Stimulated activated CD4-positive, alpha-beta T cell treated with anti-CD3 and anti-CD28 coated beads, Interleukin-1b, Interleukin-23, amount 100 ng/mL, for 24 hours (primary cell): ENCODE data around the gene S100A7.
"Not testable (repeated sequence)": the region's sequence is repeated elsewhere in the genome, so short reads cannot be mapped to it uniquely, and the experiment has no call there.

Experiments
- DNase-seq, 4 experiments: peaks; one replicate each; pipeline ENCODE4 v3.0.0-alpha.2; 2020; ENCODE audit warnings: low read depth in 4 of 4, low spot score in 1 of 4

Gene S100A7

DNA sequence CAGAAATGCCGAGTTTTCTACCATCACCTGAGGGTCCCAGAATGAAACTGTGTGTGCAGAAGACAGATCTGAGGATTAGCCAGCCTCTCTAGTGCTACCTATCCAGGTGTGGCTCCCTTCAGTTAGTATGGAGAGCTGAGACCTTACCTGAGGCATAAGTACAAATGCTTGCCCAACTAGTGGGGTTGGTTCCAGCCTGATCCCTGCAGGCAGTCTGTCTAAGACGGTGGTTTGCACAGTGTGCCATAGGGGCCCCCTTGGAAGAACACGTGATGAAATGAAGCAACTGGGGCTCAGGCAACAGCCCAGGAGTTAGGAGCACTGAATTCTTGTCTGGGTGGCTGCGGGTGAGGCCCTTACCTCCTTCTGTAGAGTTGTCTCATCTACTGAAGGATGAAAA is 28.5 kb downstream of the S100A7 start:
- DNase-seq: no peak

DNA sequence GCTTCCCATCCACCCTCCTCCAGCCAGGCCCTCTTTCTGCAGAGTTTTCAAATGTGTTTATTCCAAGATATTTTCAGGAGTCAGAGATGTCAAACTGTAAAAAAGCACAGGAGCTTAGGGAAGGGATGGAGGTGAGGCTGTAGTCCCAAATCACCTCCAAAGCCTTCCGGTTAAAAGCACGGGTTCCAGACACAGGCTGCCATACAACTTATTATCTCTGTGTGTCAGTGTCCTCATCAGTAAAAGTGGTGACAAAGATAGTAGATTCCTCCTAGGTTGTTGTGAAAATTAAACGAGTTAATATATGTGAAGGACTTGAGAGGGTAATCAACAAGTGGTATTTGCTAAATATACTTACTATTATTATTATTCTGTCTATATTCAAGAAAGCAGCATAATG is 29.0 kb downstream of the S100A7 start:
- DNase-seq: no peak

GRCh38 chr1:153431002-153431401 is 29.4 kb downstream of the S100A7 start:
- DNase-seq: no peak

DNA sequence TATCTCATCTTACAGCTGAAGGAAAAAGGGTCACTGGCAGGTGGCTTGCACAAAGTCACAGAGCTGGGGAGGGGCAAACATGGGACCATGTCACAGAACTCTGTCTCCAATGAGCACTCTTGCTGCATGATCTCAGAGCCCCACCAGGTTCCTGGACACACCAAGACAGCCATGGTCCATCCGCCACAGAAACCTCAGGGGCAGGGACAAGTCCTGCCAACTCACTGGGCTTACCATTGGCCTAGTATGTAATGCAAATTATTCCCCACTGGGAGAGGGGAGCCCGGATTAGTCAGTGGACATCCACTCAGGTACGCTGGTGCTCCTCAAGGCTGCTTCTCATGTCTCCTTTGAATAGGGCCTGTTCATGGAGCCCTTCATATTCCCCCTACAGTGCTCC is 29.9 kb downstream of the S100A7 start:
- DNase-seq: no peak

GRCh38 chr1:153430166-153430553 is 30.3 kb downstream of the S100A7 start:
- no peak for DNase-seq

DNA sequence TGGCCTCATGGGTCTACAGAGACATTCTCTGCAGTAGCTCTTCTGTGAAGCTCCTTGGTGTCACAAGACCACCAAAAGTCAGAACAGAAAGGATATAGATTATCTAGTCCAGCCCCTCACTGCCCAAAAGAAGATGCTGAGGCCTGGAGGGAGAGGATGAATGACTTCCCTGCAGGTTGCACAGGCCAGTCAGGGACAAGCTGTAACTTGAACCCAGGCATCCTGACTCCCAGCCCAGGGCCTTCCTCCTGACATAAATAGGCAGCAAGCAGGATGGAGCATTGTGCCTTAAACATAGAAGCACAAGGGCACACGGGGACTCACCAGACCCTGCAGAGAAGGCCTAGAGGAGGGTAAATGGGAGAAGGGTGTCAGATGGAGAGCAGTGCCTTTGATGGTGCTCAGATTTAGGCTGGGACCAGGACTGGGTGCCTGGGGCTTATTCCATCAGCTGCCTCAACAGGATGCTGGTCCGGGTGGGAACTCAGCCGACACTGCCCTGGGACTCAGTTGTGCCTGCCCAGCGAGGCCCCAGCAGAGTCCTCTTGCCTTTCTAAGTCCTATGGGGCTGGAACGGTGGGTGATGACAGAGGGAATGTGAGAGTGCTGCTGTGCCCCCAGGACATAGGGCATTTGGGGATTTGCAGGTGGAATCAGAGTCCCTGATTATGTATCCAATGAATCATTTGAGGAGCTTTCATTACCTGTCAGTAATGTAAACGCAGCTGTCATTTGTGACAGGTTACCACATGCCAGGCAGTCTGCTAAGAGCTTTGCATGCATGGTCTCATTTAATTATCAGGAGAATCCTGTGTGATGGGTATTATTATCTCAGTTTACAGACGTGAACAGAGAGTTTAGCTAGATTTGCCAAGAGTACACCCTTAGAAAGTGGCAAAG is 30.9 kb downstream of the S100A7 start:
- no peak for DNase-seq

- no peak for DNase-seq
Observed at GRCh38 chr1:153428791-153429190, 31.7 kb downstream of the S100A7 start.

DNA sequence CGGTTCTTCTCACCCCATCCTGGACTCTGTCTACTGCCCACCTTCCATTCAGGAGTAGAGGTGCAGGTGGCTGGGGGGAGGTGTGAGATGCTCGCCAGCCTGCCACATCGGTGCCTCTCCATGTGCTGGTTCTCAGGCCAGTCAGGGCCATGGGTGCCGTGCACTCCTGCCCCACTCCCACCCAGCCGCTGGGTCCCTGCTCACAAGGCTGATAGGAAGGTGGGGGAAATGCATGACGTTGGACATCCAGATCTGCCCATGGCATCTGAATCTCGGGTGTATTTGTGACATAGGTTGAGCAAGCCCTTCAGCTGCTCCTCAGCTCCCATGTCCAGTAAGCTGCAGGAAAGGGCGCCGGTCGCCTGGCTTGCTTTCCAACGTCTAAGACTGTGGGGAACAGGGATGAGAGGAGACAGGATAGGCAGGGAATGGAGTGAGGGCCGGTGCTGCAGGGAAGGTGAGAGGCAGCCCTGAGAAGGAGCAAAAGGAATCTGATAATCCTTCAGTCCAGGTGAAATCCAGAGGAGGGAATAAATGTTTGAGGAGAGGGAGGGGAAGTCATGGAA is 32.3 kb downstream of the S100A7 start:
- no peak for DNase-seq

DNA sequence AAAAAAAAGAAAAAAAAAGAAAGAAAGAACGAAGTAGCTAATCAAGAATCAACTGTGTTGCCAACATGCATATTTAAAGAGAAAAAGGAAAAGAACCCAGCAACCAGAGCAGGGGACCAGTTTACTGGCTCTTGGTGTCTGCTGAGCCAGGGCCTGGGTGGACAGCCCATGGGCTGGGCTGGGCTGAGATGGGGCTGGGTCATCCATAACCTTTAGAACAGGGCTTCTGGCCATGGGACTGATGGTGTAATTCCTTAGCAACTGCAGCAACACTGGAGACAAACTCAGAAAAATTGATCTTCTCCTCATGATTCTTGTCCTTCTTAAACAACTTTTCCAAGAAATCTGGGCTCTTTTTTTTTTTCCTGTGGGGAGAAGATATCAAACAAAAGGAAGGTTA is 33.6 kb downstream of the S100A7 start:
- DNase-seq: no peak

- peak; percentile 33 to 57 (median 50) for DNase-seq
Observed at GRCh38 chr1:153422450-153423068, 37.9 kb downstream of the S100A7 start.

- DNase-seq: no peak
Observed at GRCh38 chr1:153420306-153420705, 40.1 kb downstream of the S100A7 start.

DNA sequence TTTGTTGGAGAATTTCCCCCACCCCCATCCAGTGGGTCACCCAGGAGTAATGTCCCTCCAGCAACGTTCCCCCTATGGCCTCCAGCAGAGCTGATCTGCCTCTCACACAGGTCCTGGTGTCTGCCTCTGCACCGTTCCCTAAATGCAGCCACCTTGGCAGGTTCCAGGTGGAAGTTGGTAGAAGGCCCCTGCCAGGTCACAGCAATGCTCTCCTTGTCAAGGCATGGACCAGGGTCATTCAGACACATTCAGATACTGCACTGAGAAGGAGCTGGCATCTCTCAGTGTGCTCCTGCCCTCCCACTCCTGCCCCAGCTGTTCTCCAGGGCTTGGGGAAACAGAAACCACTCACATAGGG is 41.0 kb downstream of the S100A7 start:
- not testable (repeated sequence) for DNase-seq

GRCh38 chr1:153418758-153419435 is 41.6 kb downstream of the S100A7 start:
- not testable (repeated sequence) for DNase-seq

- DNase-seq: no peak
Observed at GRCh38 chr1:153417136-153417888, 43.1 kb downstream of the S100A7 start.

- no peak for DNase-seq
Observed at GRCh38 chr1:153415850-153416570, 44.4 kb downstream of the S100A7 start, which contains the start of gene S100A7A. TSS of gene S100A7A (plus strand) at chr1:153416520. CDS start at chr1:153418083, 1,563 bp downstream.

- DNase-seq: not testable (repeated sequence)
Observed at GRCh38 chr1:153413961-153414360, 46.5 kb downstream of the S100A7 start.
